ENCODE results near the gene SIX4. TPM values are rescaled to one million over a fixed set of nuclear protein-coding genes. Genes with fewer than 3 reads are reported as not detected.

Gene SIX4
- total and polyA plus RNA-seq, 10 donors = 0.03 to 0.51 (median 0.19) TPM; not detected in 4

DNA sequence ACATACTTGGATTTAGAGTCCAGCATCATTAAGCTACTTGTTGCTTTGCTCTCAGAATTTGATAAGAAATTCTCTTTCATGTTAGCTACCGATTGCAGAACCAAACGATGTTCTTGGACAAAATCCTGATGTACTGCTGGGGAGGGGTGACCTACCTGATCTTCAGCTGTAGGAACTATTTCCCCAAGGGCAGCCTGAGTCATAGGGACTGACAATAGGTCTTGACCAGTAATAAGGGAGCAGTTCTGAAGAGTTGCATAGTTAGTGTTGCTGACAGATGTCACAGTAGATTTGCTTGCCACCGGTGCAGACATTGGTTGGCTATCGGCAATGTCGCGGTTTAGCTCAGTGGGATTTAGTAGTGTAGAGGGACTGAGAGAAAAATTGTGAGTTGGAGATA is 10.6 kb downstream of the SIX4 start:
- intact Hi-C loops (cut with DNase I; ENCODE audit: low total_unique reads) = no loop called here
- 90 to 95% (median 93%) methylated on average over 6 of the region's 6 CpGs for WGBS, 5 donors
- no peaks in the 10 kb centered on the region for H3K9me3 ChIP-seq
- no peak overlapping the region for H3K4me3 ChIP-seq
- DNase-seq = no peak
- no peak overlapping the region for H3K27ac ChIP-seq
- no peaks in the 10 kb centered on the region for H3K4me1 ChIP-seq
- no peaks in the 10 kb centered on the region for H3K36me3 ChIP-seq
- peaks cover 0 to 33% (median 3%) of the 10 kb centered on the region in 7 donors for H3K27me3 ChIP-seq (replicated peaks in 1 of 7)
- TF ChIP-seq POLR2A (IDR thresholded peaks at IDR 0.05) (no peak), CTCF (IDR thresholded peaks at IDR 0.05 in 8 of 11, conservative IDR thresholded peaks at IDR 0.05 in 3 of 11) (no peak), POLR2AphosphoS5 (IDR thresholded peaks at IDR 0.05) (no peak)

GRCh38 chr14:60710494-60710893 is 13.7 kb downstream of the SIX4 start:
- H3K9me3 ChIP-seq = no peaks in the 10 kb centered on the region
- H3K36me3 ChIP-seq = no peaks in the 10 kb centered on the region
- H3K4me1 ChIP-seq = no peaks in the 10 kb centered on the region
- intact Hi-C loops (cut with DNase I; ENCODE audit: low total_unique reads) = no loop called here
- no peak overlapping the region for H3K27ac ChIP-seq
- no peak overlapping the region for H3K4me3 ChIP-seq
- TF ChIP-seq POLR2A (IDR thresholded peaks at IDR 0.05) = no peak
- TF ChIP-seq CTCF (IDR thresholded peaks at IDR 0.05 in 8 of 11, conservative IDR thresholded peaks at IDR 0.05 in 3 of 11) = no peak
- no peak for TF ChIP-seq POLR2AphosphoS5 (IDR thresholded peaks at IDR 0.05)
- H3K27me3 ChIP-seq (replicated peaks in 1 of 7) = peaks cover 0 to 9% (median 0%) of the 10 kb centered on the region in 7 donors
- no peak for DNase-seq

- WGBS, 5 donors = 87 to 98% (median 97%) methylated on average over 3 of the region's 3 CpGs
- no peak for TF ChIP-seq POLR2AphosphoS5 (IDR thresholded peaks at IDR 0.05)
- no peak for TF ChIP-seq POLR2A (IDR thresholded peaks at IDR 0.05)
- no peak for TF ChIP-seq CTCF (IDR thresholded peaks at IDR 0.05 in 8 of 11, conservative IDR thresholded peaks at IDR 0.05 in 3 of 11)
- Histone ChIP-seq H3K36me3 (no peaks in the 10 kb centered on the region), H3K9me3 (peaks cover 0 to 4% (median 0%) of the 10 kb centered on the region in 8 donors), H3K4me1 (no peaks in the 10 kb centered on the region), H3K4me3 (no peak overlapping the region), H3K27ac (no peak overlapping the region), H3K27me3 (replicated peaks in 1 of 7) (peaks cover 0 to 4% (median 0%) of the 10 kb centered on the region in 7 donors)
- DNase-seq = no peak
- intact Hi-C loops (cut with DNase I; ENCODE audit: low total_unique reads) = no loop called here
These were observed 16.3 kb downstream of the SIX4 start for GRCh38 chr14:60707858-60708257.

DNA sequence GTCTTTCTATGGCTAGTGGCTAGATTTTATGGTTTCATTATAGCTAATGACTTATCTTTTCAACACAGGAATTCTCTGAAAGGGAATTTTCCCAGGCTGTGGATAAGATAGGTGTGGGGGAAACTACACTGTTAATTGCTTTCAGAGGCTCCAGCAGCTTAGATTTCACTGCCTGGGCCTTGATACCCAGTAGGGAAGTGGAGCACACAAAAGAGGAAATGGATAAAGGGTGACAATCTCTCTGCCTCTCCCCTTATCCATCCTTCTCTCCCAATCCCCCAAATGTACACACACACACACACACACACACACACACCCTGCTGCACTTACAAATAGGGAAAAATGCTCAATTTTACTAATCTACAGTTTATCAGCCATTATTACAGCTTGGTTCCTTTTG is 19.1 kb downstream of the SIX4 start:
- TF ChIP-seq POLR2A (IDR thresholded peaks at IDR 0.05) (no peak), CTCF (IDR thresholded peaks at IDR 0.05 in 8 of 11, conservative IDR thresholded peaks at IDR 0.05 in 3 of 11) (no peak), POLR2AphosphoS5 (IDR thresholded peaks at IDR 0.05) (no peak)
- Histone ChIP-seq H3K4me1 (no peaks in the 10 kb centered on the region), H3K27ac (no peak overlapping the region), H3K9me3 (peaks cover 0 to 31% (median 24%) of the 10 kb centered on the region in 8 donors), H3K4me3 (no peak overlapping the region), H3K36me3 (no peaks in the 10 kb centered on the region), H3K27me3 (replicated peaks in 1 of 7) (no peaks in the 10 kb centered on the region)
- DNase-seq = no peak
- intact Hi-C loops (cut with DNase I; ENCODE audit: low total_unique reads) = no loop called here
